ENCODE results near the gene OR7A17. TPM values are rescaled to one million over a fixed set of nuclear protein-coding genes. Genes with fewer than 3 reads are reported as not detected.
A peak's percentile ranks its signal among the peaks of the same experiment; 100 is the strongest.

Gene OR7A17
- total and polyA plus RNA-seq, 8 donors: 0.06 to 0.10 (median 0.07) TPM; not detected in 4

GRCh38 chr19:14901675-14902260 is 15.8 kb upstream of the OR7A17 start:
- ATAC-seq: no peak
- intact Hi-C loops (cut with DNase I): no loop called here
- Histone ChIP-seq H3K9me3 (no peaks in the 10 kb centered on the region), H3K4me1 (no peaks in the 10 kb centered on the region), H3K36me3 (no peaks in the 10 kb centered on the region), H3K27ac (no peak overlapping the region), H3K4me3 (no peak overlapping the region), H3K27me3 (peaks cover 0 to 26% of the 10 kb centered on the region in 2 donors)
- no peak for DNase-seq
- no peak for TF ChIP-seq CTCF (IDR thresholded peaks at IDR 0.05)

GRCh38 chr19:14890643-14891379 is 4.9 kb upstream of the OR7A17 start:
- Histone ChIP-seq H3K27me3 (peaks cover 0 to 32% of the 10 kb centered on the region in 2 donors), H3K9me3 (no peaks in the 10 kb centered on the region), H3K27ac (no peak overlapping the region), H3K4me1 (no peaks in the 10 kb centered on the region), H3K36me3 (no peaks in the 10 kb centered on the region), H3K4me3 (no peak overlapping the region)
- no peak for TF ChIP-seq CTCF (IDR thresholded peaks at IDR 0.05)
- peak; percentile 40 for ATAC-seq
- no peak for DNase-seq
- intact Hi-C loops (cut with DNase I): loop anchor here in 1 of 2 donors (10.0 kb wide), 1 partner anchor 106 kb away; no protein-coding TSS in a partner anchor

DNA sequence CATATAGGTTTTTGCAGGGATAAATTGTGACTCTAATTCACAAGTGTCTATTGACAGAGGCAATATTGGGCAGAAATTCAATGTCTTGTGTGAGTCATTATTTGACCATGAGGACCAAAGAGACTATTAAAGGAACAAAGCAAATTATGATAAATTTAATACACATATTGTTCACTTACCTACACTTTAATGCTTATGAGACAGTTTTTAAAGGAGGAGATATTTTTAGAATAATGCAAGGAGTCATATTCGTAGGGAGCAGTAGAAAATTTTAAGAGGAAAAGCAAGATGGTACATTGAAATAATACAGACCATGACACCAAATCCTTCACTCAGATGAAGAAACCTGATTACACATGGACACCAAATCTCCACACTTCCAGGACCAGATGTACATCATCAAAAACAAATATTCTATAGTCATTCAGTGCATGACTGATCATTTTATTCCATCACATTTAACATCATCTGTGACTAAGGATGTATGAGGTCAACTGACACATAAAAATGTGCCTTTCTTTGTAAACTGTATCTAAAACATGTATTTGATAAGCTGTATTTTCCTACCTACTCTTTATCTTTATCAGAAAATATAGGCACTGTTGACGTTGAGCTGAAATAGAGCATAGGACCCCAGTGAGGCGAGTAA is 4.2 kb upstream of the OR7A17 start:
- Histone ChIP-seq H3K36me3 (no peaks in the 10 kb centered on the region), H3K4me3 (no peak overlapping the region), H3K27ac (no peak overlapping the region), H3K4me1 (no peaks in the 10 kb centered on the region), H3K27me3 (peaks cover 0 to 26% of the 10 kb centered on the region in 2 donors), H3K9me3 (no peaks in the 10 kb centered on the region)
- ATAC-seq: no peak
- intact Hi-C loops (cut with DNase I): loop anchor here in 1 of 2 donors (10.0 kb wide), 1 partner anchor 105 kb away; no protein-coding TSS in a partner anchor
- DNase-seq: no peak
- no peak for TF ChIP-seq CTCF (IDR thresholded peaks at IDR 0.05)

- H3K9me3 ChIP-seq: no peaks in the 10 kb centered on the region
- no peaks in the 10 kb centered on the region for H3K4me1 ChIP-seq
- ATAC-seq (no peak), DNase-seq (peak in 2 of 4 donors; percentile 1 to 7)
- H3K27ac ChIP-seq: no peak overlapping the region
- H3K36me3 ChIP-seq: no peaks in the 10 kb centered on the region
- TF ChIP-seq CTCF (IDR thresholded peaks at IDR 0.05): peak in 1 of 2 donors; percentile 14
- peaks cover 0 to 32% of the 10 kb centered on the region in 2 donors for H3K27me3 ChIP-seq
- no peak overlapping the region for H3K4me3 ChIP-seq
- intact Hi-C loops (cut with DNase I): no loop called here
Observed at GRCh38 chr19:14871619-14872230, 14.2 kb downstream of the OR7A17 start.

Data from left lung (tissue), 10 donors.